HCT116 (cell line): Measurements from ENCODE around the gene CDH13. TPM values are rescaled to one million over a fixed set of nuclear protein-coding genes. Genes with fewer than 3 reads are reported as not detected.

Source experiments
- ATAC-seq: fragments of 200-7000 bp; cut with Tn5 transposase; 2 replicates; pipeline ENCODE4 v1.9.1; 2020; ENCODE audit warnings: mild to moderate bottlenecking, moderate library complexity
- BruUV-seq: library from RNA; stranded (reverse); fragments of 400-500 nt; replicated peaks from 2 replicates; lab custom pipeline; 2021; lab: Mats Ljungman, UMichigan
- CTCF ChIA-PET: fragments of 300-600 bp; sonication (Branson Sonifier 250); formaldehyde crosslinking; loops from one replicate; lab custom pipeline; 2021; ENCODE audit warnings: antibody characterized with exemption; lab: Charles Lee
- POLR2A ChIA-PET: fragments of 300-600, 350-600 bp; sonication (Branson Sonifier 250); formaldehyde crosslinking; loops from one replicate; lab custom pipeline; 2021; ENCODE audit warnings: antibody characterized with exemption; lab: Charles Lee
- RAD21 ChIA-PET, 2 experiments: fragments of 300-600 bp; sonication (Branson Sonifier 250); formaldehyde crosslinking; loops; one replicate each; lab custom pipeline; 2023; ENCODE audit warnings: low total read pairs in 2 of 2; ENCODE audit not compliant: uncharacterized antibody in 2 of 2, unreplicated experiment in 2 of 2, low non-redundant PET in 1 of 2; lab: Charles Lee
- DNase-seq: peaks from one replicate; pipeline ENCODE4 v3.0.0-alpha.2; 2010; ENCODE audit warnings: low read depth, low spot score
- H2AFZ ChIP-seq: fragments of 200-600 bp; shearing (Covaris generic), sonication (generic); 2 replicates; pipeline ENCODE4 v1.6.1; 2017; ENCODE audit warnings: low read depth, mixed run types, mixed read lengths, antibody characterized with exemption, low read length; ENCODE audit not compliant: poor library complexity, severe bottlenecking
- H3K27ac ChIP-seq: 2 replicates; pipeline ENCODE4 v1.5.1; 2012; ENCODE audit warnings: low read depth, low read length
- H3K27me3 ChIP-seq: fragments of 200-600 bp; sonication (generic); 2 replicates; pipeline ENCODE4 v1.6.1; 2016; ENCODE audit warnings: mixed run types, low read length, mixed read lengths; ENCODE audit not compliant: insufficient read depth
- H3K36me3 ChIP-seq, 2 experiments: fragments of 200-500 bp in 1 of 2; fragments of 200-600 bp in 1 of 2; sonication (Bioruptor generic) in 1 of 2; sonication (generic) in 1 of 2; 2 replicates each; pipeline versions ENCODE4 v1.5.1 to v1.6.1; 2014 to 2016; ENCODE audit warnings: low read length in 2 of 2, inconsistent platforms in 1 of 2, mixed read lengths in 1 of 2, mixed run types in 1 of 2; ENCODE audit not compliant: insufficient read depth in 2 of 2, control insufficient read depth in 1 of 2
- H3K4me1 ChIP-seq, 2 experiments: fragments of 200-600 bp in 1 of 2; sonication (generic) in 1 of 2; 2 replicates each; pipeline versions ENCODE4 v1.5.1 to v1.6.1; 2012 to 2017; ENCODE audit warnings: low read length in 2 of 2, inconsistent platforms in 1 of 2, mild to moderate bottlenecking in 1 of 2, mixed read lengths in 1 of 2, mixed run types in 1 of 2, moderate library complexity in 1 of 2; ENCODE audit not compliant: insufficient read depth in 2 of 2, control insufficient read depth in 1 of 2
- H3K4me2 ChIP-seq: fragments of 200-600 bp; sonication (generic); 2 replicates; pipeline ENCODE4 v1.6.1; 2017; ENCODE audit warnings: mixed run types, low read length, mixed read lengths
- H3K4me3 ChIP-seq, 2 experiments: fragments of 200-600 bp in 1 of 2; sonication (generic) in 1 of 2; replicated peaks in 1 of 2; 2 replicates each; pipeline ENCODE4 v1.5.1; 2011 to 2016; ENCODE audit warnings: low read length in 2 of 2, control low read depth in 1 of 2, low read depth in 1 of 2, mild to moderate bottlenecking in 1 of 2, mixed read lengths in 1 of 2, mixed run types in 1 of 2
- H3K79me2 ChIP-seq: fragments of 200-600 bp; sonication (generic); 2 replicates; pipeline ENCODE4 v1.6.1; 2017; ENCODE audit warnings: mild to moderate bottlenecking, mixed run types, low read length, moderate library complexity, mixed read lengths; ENCODE audit not compliant: insufficient read depth
- H3K9ac ChIP-seq: fragments of 200-600 bp; sonication (generic); 2 replicates; pipeline ENCODE4 v1.6.1; 2016; ENCODE audit warnings: low read length, mixed read lengths
- H3K9me2 ChIP-seq: fragments of 200-600 bp; sonication (generic), shearing (Covaris generic); 2 replicates; pipeline ENCODE4 v1.6.1; 2017; ENCODE audit warnings: mixed run types, mild to moderate bottlenecking, moderate library complexity; ENCODE audit not compliant: insufficient read depth
- H3K9me3 ChIP-seq, 2 experiments: fragments of 200-500 bp in 1 of 2; fragments of 200-600 bp in 1 of 2; sonication (Bioruptor generic) in 1 of 2; sonication (generic) in 1 of 2; 2 replicates each; pipeline ENCODE4 v1.6.1; 2014 to 2017; ENCODE audit warnings: low read length in 2 of 2, mixed read lengths in 2 of 2, inconsistent platforms in 1 of 2, low read depth in 1 of 2, mild to moderate bottlenecking in 1 of 2, mixed run types in 1 of 2, moderate library complexity in 1 of 2; ENCODE audit not compliant: control insufficient read depth in 1 of 2, insufficient read depth in 1 of 2
- H4K20me1 ChIP-seq: fragments of 200-600 bp; sonication (generic), shearing (Covaris generic); 2 replicates; pipeline ENCODE4 v1.6.1; 2017; ENCODE audit warnings: mixed run types, mild to moderate bottlenecking, moderate library complexity; ENCODE audit not compliant: insufficient read depth
- ATF3 ChIP-seq: IDR thresholded peaks from 2 replicates; pipeline ENCODE4 v1.6.1; 2012
- CBX3 ChIP-seq: IDR thresholded peaks from 2 replicates; pipeline ENCODE4 v1.6.1; 2012; ENCODE audit warnings: low read depth
- CEBPB ChIP-seq: IDR thresholded peaks from 2 replicates; pipeline ENCODE4 v1.6.1; 2012; ENCODE audit warnings: low read depth
- ELF1 ChIP-seq: IDR thresholded peaks from 2 replicates; pipeline ENCODE4 v1.6.1; 2012; ENCODE audit warnings: low read depth, borderline replicate concordance
- EZH2phosphoT487 ChIP-seq: fragments of 200-600 bp; IDR thresholded peaks from 2 replicates; pipeline ENCODE4 v1.6.1; 2018; ENCODE audit warnings: antibody characterized with exemption, borderline replicate concordance
- FOSL1 ChIP-seq: IDR thresholded peaks from 2 replicates; pipeline ENCODE4 v1.6.1; 2012; ENCODE audit warnings: low read depth
- POLR2A ChIP-seq: IDR thresholded peaks from 2 replicates; pipeline ENCODE4 v1.7.0; 2011; ENCODE audit warnings: borderline replicate concordance; ENCODE audit not compliant: insufficient read depth, insufficient read length; ENCODE audit errors: extremely low read depth
- POLR2AphosphoS5 ChIP-seq: IDR thresholded peaks from 2 replicates; pipeline ENCODE4 v1.6.1; 2011; ENCODE audit warnings: mild to moderate bottlenecking, low read depth, low read length, moderate library complexity
- RAD21 ChIP-seq: IDR thresholded peaks from 2 replicates; pipeline ENCODE4 v1.6.1; 2012; ENCODE audit warnings: low read depth, mild to moderate bottlenecking
- SIN3A ChIP-seq: IDR thresholded peaks from 2 replicates; pipeline ENCODE4 v1.6.1; 2012; ENCODE audit warnings: low read depth
- SP1 ChIP-seq: IDR thresholded peaks from 2 replicates; pipeline ENCODE4 v1.6.1; 2012; ENCODE audit warnings: low read depth
- TCF7L2 ChIP-seq: IDR thresholded peaks from 2 replicates; pipeline ENCODE4 v1.7.0; 2011; ENCODE audit warnings: borderline replicate concordance, inconsistent platforms; ENCODE audit not compliant: insufficient read depth, insufficient read length; ENCODE audit errors: extremely low read depth
- YY1 ChIP-seq: IDR thresholded peaks from 2 replicates; pipeline ENCODE4 v1.6.1; 2011; ENCODE audit warnings: low read length, low read depth, moderate library complexity, mild to moderate bottlenecking; ENCODE audit not compliant: insufficient replicate concordance; ENCODE audit errors: extremely low read depth
- ZBTB33 ChIP-seq: IDR thresholded peaks from 2 replicates; pipeline ENCODE4 v1.6.1; 2011; ENCODE audit warnings: mild to moderate bottlenecking, low read length, moderate library complexity; ENCODE audit not compliant: insufficient replicate concordance; ENCODE audit errors: extremely low read depth
- ZFX ChIP-seq: fragments of 450-650 bp; IDR thresholded peaks from 2 replicates; pipeline ENCODE4 v1.6.1; 2017
- ZNF274 ChIP-seq: fragments of 200-500 bp; sonication (Bioruptor generic); IDR thresholded peaks from 2 replicates; pipeline ENCODE4 v1.6.1; 2014; ENCODE audit warnings: mild to moderate bottlenecking, low read depth, low read length, inconsistent platforms
- intact Hi-C: fragments of 100-400 bp; cut with micrococcal nuclease; formaldehyde crosslinking; loops from 2 replicates; pipeline ENCODE4 v1.10.0; 2022
- total RNA-seq: library from RNA; stranded (reverse); gene quantifications from one replicate; pipeline ENCODE4 v1.2.1, GENCODE V29; 2021; ENCODE audit not compliant: unreplicated experiment
- TF ChIP-seq, protein P1 (sequence below): IDR thresholded peaks from 2 replicates; pipeline ENCODE4 v1.6.1; 2012; ENCODE audit warnings: low read depth

Gene CDH13
- total RNA-seq, 1 experiment from 2014 or later = not detected

DNA sequence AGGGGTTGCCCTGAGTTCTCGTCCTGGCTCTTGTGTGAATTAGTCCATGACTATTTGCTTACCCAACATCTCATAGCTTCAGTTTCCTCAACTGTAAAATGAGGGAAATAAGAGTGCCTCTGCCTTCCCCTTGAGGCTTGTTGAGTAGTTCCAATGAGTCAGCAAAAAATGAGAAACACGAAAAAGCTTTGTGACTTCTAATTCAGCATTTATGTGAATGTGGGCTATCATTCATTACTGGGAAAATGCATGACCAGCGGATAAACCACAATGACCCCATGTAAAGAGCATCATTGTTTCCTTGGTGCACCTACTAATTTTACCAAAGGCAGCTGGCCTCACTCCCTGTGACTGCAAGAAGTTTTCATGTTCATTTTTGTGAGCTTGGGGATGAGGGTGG lies 806.4 kb downstream of the CDH13 start (continued):
- TF ChIP-seq ATF3 (no peak), ZNF274 (no peak), ELF1 (no peak), SIN3A (no peak), POLR2AphosphoS5 (no peak), POLR2A (no peak), YY1 (no peak), ZBTB33 (no peak), TCF7L2 (no peak), CEBPB (no peak)

GRCh38 chr16:83437036-83437435 lies 810.3 kb downstream of the CDH13 start:
- Histone ChIP-seq H4K20me1 (no peaks in the 10 kb centered on the region), H3K79me2 (no peaks in the 10 kb centered on the region), H3K4me2 (no peak overlapping the region), H2AFZ (no peak overlapping the region), H3K27me3 (no peaks in the 10 kb centered on the region; the same call in 1 of the 2 replicates), H3K9ac (no peak overlapping the region), H3K4me3 (no peak overlapping the region), H3K36me3 (no peaks in the 10 kb centered on the region), H3K27ac (no peak overlapping the region), H3K4me1 (no peaks in the 10 kb centered on the region), H3K9me3 (no peaks in the 10 kb centered on the region), H3K9me2 (no peaks in the 10 kb centered on the region)
- ChIA-PET RAD21 (no interaction called here), POLR2A (no interaction called here), CTCF (no interaction called here)
- BruUV-seq = no TSS peak
- DNase-seq (no peak), ATAC-seq (no peak)
- intact Hi-C loops = no loop called here
- TF ChIP-seq CEBPB (no peak), POLR2AphosphoS5 (no peak), POLR2A (no peak), SP1 (no peak), ATF3 (no peak), FOSL1 (no peak), EZH2phosphoT487 (no peak), TCF7L2 (no peak), ZNF274 (no peak), ZBTB33 (no peak), CBX3 (no peak), RAD21 (no peak), ZFX (no peak), SIN3A (no peak)
- TF ChIP-seq, protein P1, sequence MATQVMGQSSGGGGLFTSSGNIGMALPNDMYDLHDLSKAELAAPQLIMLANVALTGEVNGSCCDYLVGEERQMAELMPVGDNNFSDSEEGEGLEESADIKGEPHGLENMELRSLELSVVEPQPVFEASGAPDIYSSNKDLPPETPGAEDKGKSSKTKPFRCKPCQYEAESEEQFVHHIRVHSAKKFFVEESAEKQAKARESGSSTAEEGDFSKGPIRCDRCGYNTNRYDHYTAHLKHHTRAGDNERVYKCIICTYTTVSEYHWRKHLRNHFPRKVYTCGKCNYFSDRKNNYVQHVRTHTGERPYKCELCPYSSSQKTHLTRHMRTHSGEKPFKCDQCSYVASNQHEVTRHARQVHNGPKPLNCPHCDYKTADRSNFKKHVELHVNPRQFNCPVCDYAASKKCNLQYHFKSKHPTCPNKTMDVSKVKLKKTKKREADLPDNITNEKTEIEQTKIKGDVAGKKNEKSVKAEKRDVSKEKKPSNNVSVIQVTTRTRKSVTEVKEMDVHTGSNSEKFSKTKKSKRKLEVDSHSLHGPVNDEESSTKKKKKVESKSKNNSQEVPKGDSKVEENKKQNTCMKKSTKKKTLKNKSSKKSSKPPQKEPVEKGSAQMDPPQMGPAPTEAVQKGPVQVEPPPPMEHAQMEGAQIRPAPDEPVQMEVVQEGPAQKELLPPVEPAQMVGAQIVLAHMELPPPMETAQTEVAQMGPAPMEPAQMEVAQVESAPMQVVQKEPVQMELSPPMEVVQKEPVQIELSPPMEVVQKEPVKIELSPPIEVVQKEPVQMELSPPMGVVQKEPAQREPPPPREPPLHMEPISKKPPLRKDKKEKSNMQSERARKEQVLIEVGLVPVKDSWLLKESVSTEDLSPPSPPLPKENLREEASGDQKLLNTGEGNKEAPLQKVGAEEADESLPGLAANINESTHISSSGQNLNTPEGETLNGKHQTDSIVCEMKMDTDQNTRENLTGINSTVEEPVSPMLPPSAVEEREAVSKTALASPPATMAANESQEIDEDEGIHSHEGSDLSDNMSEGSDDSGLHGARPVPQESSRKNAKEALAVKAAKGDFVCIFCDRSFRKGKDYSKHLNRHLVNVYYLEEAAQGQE = no peak
